Suprapubic skin (tissue), 4 donors: ENCODE measurements around the gene BAIAP2. TPM values are rescaled to one million over a fixed set of nuclear protein-coding genes. Genes with fewer than 3 reads are reported as not detected.

Experiments
- DNase-seq, 2 donors: peaks; one replicate each; pipeline ENCODE4 v3.0.0-alpha.2; 2019; ENCODE audit warnings: low spot score in 2 of 2
- H3K27ac ChIP-seq: fragments of 200-600 bp; sonication (generic); one replicate; pipeline ENCODE4 v1.5.1; 2019
- H3K27me3 ChIP-seq: fragments of 200-600 bp; sonication (generic); one replicate; pipeline ENCODE4 v1.5.1; 2019
- H3K36me3 ChIP-seq: fragments of 200-600 bp; sonication (generic); one replicate; pipeline ENCODE4 v1.5.1; 2019
- H3K4me1 ChIP-seq: fragments of 200-600 bp; sonication (generic); one replicate; pipeline ENCODE4 v1.5.1; 2019
- H3K4me3 ChIP-seq: fragments of 200-600 bp; sonication (generic); one replicate; pipeline ENCODE4 v1.5.1; 2019; ENCODE audit warnings: mild to moderate bottlenecking
- H3K9me3 ChIP-seq: fragments of 200-600 bp; sonication (generic); one replicate; pipeline ENCODE4 v1.5.1; 2019
- CTCF ChIP-seq, 2 donors: fragments of 200-600 bp in 1 of 2; fragments of 450-650 bp in 1 of 2; sonication (generic) in 1 of 2; IDR thresholded peaks; one replicate each; pipeline ENCODE4 v1.5.1; 2016 to 2019; ENCODE audit warnings: antibody characterized with exemption in 2 of 2, mild to moderate bottlenecking in 1 of 2, moderate library complexity in 1 of 2
- EP300 ChIP-seq: sonication (generic); formaldehyde crosslinking; IDR thresholded peaks from one replicate; pipeline ENCODE4 v1.6.1; 2017; ENCODE audit warnings: antibody characterized with exemption
- POLR2A ChIP-seq, 2 donors: fragments of 450-650 bp; IDR thresholded peaks; one replicate each; pipeline ENCODE4 v1.6.1; 2017; ENCODE audit warnings: antibody characterized with exemption in 2 of 2, mild to moderate bottlenecking in 2 of 2, moderate library complexity in 2 of 2
- POLR2AphosphoS5 ChIP-seq, 3 donors: sonication (generic); formaldehyde crosslinking; IDR thresholded peaks; one replicate each; pipeline ENCODE4 v1.6.1; 2017; ENCODE audit warnings: antibody characterized with exemption in 3 of 3
- WGBS: methylation state at CpG from one replicate; pipeline ENCODE4 v1.1.5; 2018; 5-methylcytosine and 5-hydroxymethylcytosine counted together
- total RNA-seq, 4 donors: library from RNA; depleted of rRNA; stranded (reverse); fragments of >200 nt; gene quantifications; one replicate each; pipeline ENCODE4 v1.1.0, GENCODE V29; 2016

The BAIAP2 gene
- total RNA-seq, 4 donors from 2014 or later: 214 to 283 (median 260) TPM

- Histone ChIP-seq H3K4me1 (peaks cover 46% of the 10 kb centered on the region), H3K27me3 (peaks cover 51% of the 10 kb centered on the region), H3K4me3 (no peak overlapping the region), H3K9me3 (no peaks in the 10 kb centered on the region), H3K27ac (no peak overlapping the region), H3K36me3 (no peaks in the 10 kb centered on the region)
- WGBS: 26% methylated on average over 42 of the region's 109 CpGs
- DNase-seq: no peak
- no peak for TF ChIP-seq EP300
- TF ChIP-seq POLR2AphosphoS5 (IDR thresholded peaks at IDR 0.05): no peak
- no peak for TF ChIP-seq CTCF (IDR thresholded peaks at IDR 0.05)
These were observed 87.1 kb downstream of the BAIAP2 start for GRCh38 chr17:81121841-81122733.

DNA sequence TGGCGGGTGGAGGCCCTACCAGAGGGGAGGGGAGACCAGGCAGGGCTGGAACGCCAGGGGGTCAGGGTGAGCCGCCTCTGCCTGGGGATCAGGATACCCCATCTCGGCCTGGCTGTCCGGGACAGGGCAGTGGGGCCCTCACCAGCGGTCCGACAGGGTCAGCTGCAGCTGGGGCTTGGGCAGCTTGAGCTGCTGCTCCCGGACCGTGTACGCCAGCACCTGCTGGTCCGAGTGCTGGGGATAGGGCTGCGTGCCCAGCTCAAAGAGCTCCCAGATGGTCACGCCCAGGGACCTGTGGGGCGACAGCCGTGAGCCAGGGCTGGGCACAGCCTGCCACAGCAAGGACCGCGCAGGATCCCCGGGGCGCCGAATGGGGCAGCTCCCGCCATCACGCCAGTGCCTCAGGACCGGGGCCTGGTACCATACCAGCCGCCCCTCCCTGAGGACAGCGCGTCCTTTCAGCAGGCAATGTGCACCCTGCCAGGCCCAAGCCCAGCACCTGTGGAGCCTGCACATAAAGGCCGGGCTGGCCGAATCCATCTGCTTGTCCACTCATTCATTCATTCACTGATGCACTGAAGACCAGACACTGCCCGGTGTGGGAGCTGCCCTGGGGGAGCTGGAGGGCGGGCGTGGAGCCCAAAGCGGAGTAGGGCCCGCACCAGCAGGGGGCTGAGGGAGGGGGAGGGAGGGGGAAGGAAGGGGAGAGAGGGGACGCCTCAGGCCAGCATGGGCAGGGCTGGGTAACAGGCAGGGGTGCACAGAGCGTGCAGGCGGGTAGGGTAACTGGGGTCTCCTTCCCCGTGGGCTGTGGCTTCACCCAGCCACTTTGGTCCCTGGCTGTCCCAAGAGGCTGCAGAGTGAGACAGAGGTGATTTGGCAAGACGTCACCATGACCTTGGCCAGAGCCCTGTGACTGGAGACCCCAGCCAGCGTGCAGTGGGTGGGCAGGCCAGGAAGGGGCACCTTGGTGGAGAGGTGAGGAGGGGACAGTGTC is 88.4 kb downstream of the BAIAP2 start:
- H3K27me3 ChIP-seq: peaks cover 51% of the 10 kb centered on the region
- H3K36me3 ChIP-seq: no peaks in the 10 kb centered on the region
- H3K4me1 ChIP-seq: peaks cover 44% of the 10 kb centered on the region

GRCh38 chr17:81124377-81124776 is 89.4 kb downstream of the BAIAP2 start:
- WGBS: 85% methylated on average over 9 of the region's 18 CpGs
- Histone ChIP-seq H3K36me3 (no peaks in the 10 kb centered on the region), H3K4me1 (peaks cover 33% of the 10 kb centered on the region), H3K9me3 (no peaks in the 10 kb centered on the region), H3K27ac (no peak overlapping the region), H3K4me3 (no peak overlapping the region), H3K27me3 (peaks cover 51% of the 10 kb centered on the region)
- no peak for DNase-seq
- TF ChIP-seq CTCF (IDR thresholded peaks at IDR 0.05) (no peak), POLR2A (IDR thresholded peaks at IDR 0.05) (no peak), POLR2AphosphoS5 (IDR thresholded peaks at IDR 0.05) (no peak), EP300 (no peak)

More for the DNA sequence above, 88.4 kb downstream of the BAIAP2 start:
- no peak for DNase-seq
- TF ChIP-seq EP300: no peak
- no peak for TF ChIP-seq CTCF (IDR thresholded peaks at IDR 0.05)
- TF ChIP-seq POLR2AphosphoS5 (IDR thresholded peaks at IDR 0.05): no peak
- TF ChIP-seq POLR2A (IDR thresholded peaks at IDR 0.05): no peak
- Histone ChIP-seq H3K27ac (no peak overlapping the region), H3K4me3 (no peak overlapping the region), H3K9me3 (no peaks in the 10 kb centered on the region)
- WGBS: 78% methylated on average over 19 of the region's 39 CpGs

DNA sequence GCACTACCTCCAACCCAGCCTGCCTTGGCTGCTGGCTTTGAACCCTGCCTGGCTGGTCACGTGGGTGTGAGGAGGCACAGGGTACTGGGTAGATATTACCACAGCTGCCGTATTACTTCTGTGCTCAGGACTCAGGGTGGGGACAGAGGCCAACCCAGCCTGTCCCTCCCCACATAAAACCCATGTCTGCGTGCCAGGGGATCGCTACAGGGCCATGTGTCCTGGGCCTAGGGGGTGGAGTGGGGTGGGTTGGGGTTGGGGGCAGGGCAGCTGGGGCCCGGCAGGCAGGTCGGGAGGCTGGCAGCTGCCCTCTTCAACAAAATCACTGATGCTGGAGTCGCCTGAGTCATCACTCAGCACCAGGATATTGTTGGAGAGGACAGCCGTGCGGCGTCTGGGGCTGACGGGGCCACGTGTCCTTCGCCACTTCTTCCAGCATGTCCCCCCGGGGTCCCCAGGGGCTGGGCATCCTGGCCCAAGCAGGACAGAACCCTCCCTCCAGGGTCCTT is 90.7 kb downstream of the BAIAP2 start:
- TF ChIP-seq POLR2AphosphoS5 (IDR thresholded peaks at IDR 0.05): no peak
- no peak for TF ChIP-seq EP300
- no peak for TF ChIP-seq POLR2A (IDR thresholded peaks at IDR 0.05)
- TF ChIP-seq CTCF (IDR thresholded peaks at IDR 0.05): no peak
- 44% methylated on average over 8 of the region's 14 CpGs for WGBS
- DNase-seq: no peak
- no peaks in the 10 kb centered on the region for H3K36me3 ChIP-seq
- peaks cover 26% of the 10 kb centered on the region for H3K4me1 ChIP-seq
- H3K27ac ChIP-seq: no peak overlapping the region
- H3K9me3 ChIP-seq: no peaks in the 10 kb centered on the region
- no peak overlapping the region for H3K4me3 ChIP-seq
- peaks cover 45% of the 10 kb centered on the region for H3K27me3 ChIP-seq
